IMR-90 (cell line): ENCODE data around the gene MEX3A. TPM values are rescaled to one million over a fixed set of nuclear protein-coding genes. Genes with fewer than 3 reads are reported as not detected.

ENCODE experiments used
- ATAC-seq: fragments of 200-7000 bp; cut with Tn5 transposase; 2 replicates; pipeline ENCODE4 v1.9.1; 2020; ENCODE audit warnings: low read depth, mild to moderate bottlenecking, moderate library complexity
- BruUV-seq: library from RNA; stranded (reverse); fragments of 400-500 nt; replicated peaks from 2 replicates; lab custom pipeline; 2021; lab: Mats Ljungman, UMichigan
- CTCF ChIA-PET: fragments of 300-600 bp; formaldehyde crosslinking; extraction: SDS; loops from one replicate; lab custom pipeline; 2021; ENCODE audit warnings: antibody characterized with exemption; lab: Yijun Ruan, JAX
- POLR2A ChIA-PET: fragments of 300-600 bp; sonication (Branson Sonifier 250); formaldehyde crosslinking; loops from one replicate; lab custom pipeline; 2022; ENCODE audit warnings: antibody characterized with exemption; ENCODE audit not compliant: unreplicated experiment; lab: Charles Lee
- DNase-seq: peaks from one replicate; pipeline ENCODE4 v3.0.0; 2013
- H2AFZ ChIP-seq: replicated peaks from 2 replicates; pipeline ENCODE3; 2013; ENCODE audit warnings: low read length, mild to moderate bottlenecking; ENCODE audit not compliant: poor library complexity
- H2AK5ac ChIP-seq: 2 replicates; pipeline ENCODE4 v1.6.1; 2013; ENCODE audit warnings: low read depth, low read length, inconsistent platforms
- H2AK9ac ChIP-seq: replicated peaks from 2 replicates; pipeline ENCODE3; 2013; ENCODE audit warnings: mild to moderate bottlenecking, low read depth, low read length, moderate library complexity; ENCODE audit not compliant: poor library complexity
- H2BK120ac ChIP-seq: 2 replicates; pipeline ENCODE4 v1.6.1; 2013; ENCODE audit warnings: low read depth, low read length, inconsistent platforms
- H2BK15ac ChIP-seq: 3 replicates; pipeline ENCODE4 v1.6.1; 2013; ENCODE audit warnings: low read depth, low read length, inconsistent platforms
- H2BK20ac ChIP-seq: 2 replicates; pipeline ENCODE4 v1.6.1; 2013; ENCODE audit warnings: low read depth, mild to moderate bottlenecking, inconsistent platforms, low read length, moderate library complexity
- H2BK5ac ChIP-seq: 2 replicates; pipeline ENCODE4 v1.6.1; 2013; ENCODE audit warnings: mild to moderate bottlenecking, low read depth, low read length, inconsistent platforms; ENCODE audit not compliant: poor library complexity, severe bottlenecking
- H3K14ac ChIP-seq: replicated peaks from 2 replicates; pipeline ENCODE4 v1.6.1; 2013; ENCODE audit warnings: low read depth, low read length, inconsistent platforms
- H3K18ac ChIP-seq: 2 replicates; pipeline ENCODE4 v1.6.1; 2013; ENCODE audit warnings: low read depth, low read length, control low read depth
- H3K23ac ChIP-seq: 2 replicates; pipeline ENCODE4 v1.6.1; 2013; ENCODE audit warnings: low read depth, low read length, inconsistent platforms
- H3K27ac ChIP-seq: 2 replicates; pipeline ENCODE4 v1.5.1; 2013; ENCODE audit warnings: mild to moderate bottlenecking, control low read depth, low read length; ENCODE audit not compliant: insufficient read depth
- H3K27me3 ChIP-seq: 2 replicates; pipeline ENCODE4 v1.6.1; 2013; ENCODE audit warnings: low read length; ENCODE audit not compliant: control insufficient read depth, insufficient read depth
- H3K36me3 ChIP-seq: 2 replicates; pipeline ENCODE4 v1.6.1; 2013; ENCODE audit warnings: low read length, mixed read lengths; ENCODE audit not compliant: control insufficient read depth, insufficient read depth
- H3K4ac ChIP-seq: 2 replicates; pipeline ENCODE4 v1.6.1; 2013; ENCODE audit warnings: low read depth, low read length, inconsistent platforms
- H3K4me1 ChIP-seq: 2 replicates; pipeline ENCODE4 v1.6.1; 2013; ENCODE audit warnings: low read length, mixed read lengths; ENCODE audit not compliant: control insufficient read depth, insufficient read depth
- H3K4me2 ChIP-seq: 2 replicates; pipeline ENCODE4 v1.6.1; 2013; ENCODE audit warnings: low read depth, mild to moderate bottlenecking, control low read depth, low read length, moderate library complexity
- H3K4me3 ChIP-seq: 2 replicates; pipeline ENCODE4 v1.5.1; 2013; ENCODE audit warnings: low read depth, mild to moderate bottlenecking, control low read depth, low read length, moderate library complexity; ENCODE audit not compliant: insufficient read depth
- H3K56ac ChIP-seq: 2 replicates; pipeline ENCODE4 v1.6.1; 2013; ENCODE audit warnings: low read length, inconsistent platforms; ENCODE audit not compliant: insufficient read depth; ENCODE audit errors: extremely low read depth
- H3K79me1 ChIP-seq, 2 experiments: 2 replicates each; pipeline ENCODE4 v1.6.1; 2013; ENCODE audit warnings: low read length in 2 of 2, inconsistent platforms in 1 of 2, low read depth in 1 of 2
- H3K9ac ChIP-seq: 2 replicates; pipeline ENCODE4 v1.6.1; 2013; ENCODE audit warnings: low read depth, low read length, control low read depth
- H3K9me1 ChIP-seq: 2 replicates; pipeline ENCODE4 v1.6.1; 2013; ENCODE audit warnings: low read length, inconsistent platforms; ENCODE audit not compliant: insufficient read depth
- H3K9me3 ChIP-seq: 2 replicates; pipeline ENCODE4 v1.6.1; 2013; ENCODE audit warnings: low read length; ENCODE audit not compliant: control insufficient read depth, insufficient read depth
- H4K20me1 ChIP-seq: 2 replicates; pipeline ENCODE4 v1.6.1; 2013; ENCODE audit warnings: low read length, inconsistent platforms; ENCODE audit not compliant: insufficient read depth
- H4K5ac ChIP-seq: 2 replicates; pipeline ENCODE4 v1.6.1; 2013; ENCODE audit warnings: mild to moderate bottlenecking, low read depth, low read length, control low read depth
- H4K8ac ChIP-seq, 2 experiments: 2 replicates each; pipeline ENCODE4 v1.6.1; 2013; ENCODE audit warnings: low read depth in 2 of 2, low read length in 2 of 2, control low read depth in 1 of 2, inconsistent platforms in 1 of 2
- H4K91ac ChIP-seq: 2 replicates; pipeline ENCODE4 v1.6.1; 2013; ENCODE audit warnings: low read depth, low read length, inconsistent platforms; ENCODE audit not compliant: insufficient read depth
- BHLHE40 ChIP-seq: fragments of 150-350 bp; IDR thresholded peaks from 2 replicates; pipeline ENCODE4 v1.6.1; 2016; ENCODE audit warnings: mild to moderate bottlenecking, low read depth, low read length
- CHD1 ChIP-seq: IDR thresholded peaks from 2 replicates; pipeline ENCODE4 v1.6.1; 2012; ENCODE audit warnings: low read depth, low read length, improper control_type of control experiment
- FOS ChIP-seq: fragments of 150-350 bp; IDR thresholded peaks from 2 replicates; pipeline ENCODE4 v1.6.1; 2016; ENCODE audit warnings: low read depth, low read length
- MAZ ChIP-seq: IDR thresholded peaks from 2 replicates; pipeline ENCODE4 v1.6.1; 2012; ENCODE audit warnings: low read depth, mild to moderate bottlenecking, low read length, improper control_type of control experiment, moderate library complexity, borderline replicate concordance
- MXI1 ChIP-seq: IDR thresholded peaks from 2 replicates; pipeline ENCODE4 v1.6.1; 2012; ENCODE audit warnings: low read depth, mild to moderate bottlenecking, low read length, moderate library complexity, borderline replicate concordance
- POLR2A ChIP-seq: IDR thresholded peaks from 2 replicates; pipeline ENCODE4 v1.6.1; 2012; ENCODE audit warnings: mild to moderate bottlenecking, low read depth, low read length
- RAD21 ChIP-seq: IDR thresholded peaks from 2 replicates; pipeline ENCODE4 v1.6.1; 2012; ENCODE audit warnings: low read length, improper control_type of control experiment
- WGBS, 2 experiments: methylation state at CpG; one replicate each; pipeline versions ENCODE4 v1.1.5 to v1.1.7; 2013; ENCODE audit warnings: missing lambda C conversion rate in 2 of 2; ENCODE audit not compliant: insufficient read length in 1 of 2; ENCODE audit errors: extremely low coverage in 2 of 2; 5-methylcytosine and 5-hydroxymethylcytosine counted together
- dilution Hi-C: fragments of 300-500 bp; cut with HindIII; formaldehyde crosslinking; loops from one replicate; pipeline ENCODE4 v1.14.3; 2018; ENCODE audit warnings: low sequenced_read_pairs; ENCODE audit not compliant: unreplicated experiment
- in situ Hi-C: fragments of 300-500 bp; cut with MboI; formaldehyde crosslinking; loops from 3 replicates; pipeline ENCODE4 v1.14.3; 2019; ENCODE audit warnings: low sequenced_read_pairs, inconsistent platforms, mixed read lengths
- intact Hi-C: fragments of 100-400 bp; cut with micrococcal nuclease; formaldehyde crosslinking; loops from 2 replicates; pipeline ENCODE4 v1.10.0; 2022
- polyA plus RNA-seq, 3 experiments: library from polyadenylated mRNA; depleted of rRNA; stranded (reverse); fragments of >200 nt; gene quantifications; 2 replicates each; pipeline ENCODE4 v1.2.3, GENCODE V29; 2012; ENCODE audit warnings: low replicate concordance in 1 of 3
- total RNA-seq: library from RNA; depleted of rRNA; stranded (reverse); fragments of >200 nt; gene quantifications from 2 replicates; pipeline ENCODE4 v1.2.3, GENCODE V29; 2012
- TF ChIP-seq, protein P1 (sequence below): fragments of 150-350 bp; IDR thresholded peaks from 2 replicates; pipeline ENCODE4 v1.6.1; 2016; ENCODE audit warnings: low read depth, mild to moderate bottlenecking, low read length, moderate library complexity, borderline replicate concordance
- TF ChIP-seq, protein P2 (sequence below): fragments of 150-350 bp; IDR thresholded peaks from 2 replicates; pipeline ENCODE4 v1.6.1; 2017; ENCODE audit warnings: mild to moderate bottlenecking, antibody characterized with exemption, low read length, low read depth

Gene MEX3A
- total and polyA plus RNA-seq, 2 of the 4 experiments (the other 2 are of a cell fraction) = 2.3 to 9.0 TPM

DNA sequence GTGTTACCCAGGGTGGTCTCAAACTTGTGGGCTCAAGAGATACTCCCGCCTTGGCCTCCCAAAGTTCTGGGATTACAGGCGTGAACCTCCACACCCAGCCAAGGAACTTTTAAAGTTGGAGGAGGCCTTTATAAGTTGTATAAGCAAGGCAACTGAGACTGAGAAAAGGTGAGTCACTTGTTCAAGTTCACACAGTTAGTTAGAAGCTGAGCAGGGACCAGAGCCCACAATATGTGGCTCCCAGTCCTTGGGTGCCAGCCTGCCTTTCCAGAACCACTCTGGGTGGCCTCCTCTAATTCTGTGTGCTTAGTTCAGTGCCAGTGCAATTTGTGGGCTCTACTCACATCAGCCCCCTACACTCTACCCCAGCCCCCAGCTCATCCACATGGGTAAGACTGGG, 17.6 kb downstream of the MEX3A start:
- intact Hi-C loops = no loop called here
- dilution Hi-C loops = no loop called here
- in situ Hi-C loops = loop anchor here (5.0 kb wide), 1 partner anchor 127 kb away; no protein-coding TSS in a partner anchor

More for the DNA sequence above, 17.6 kb downstream of the MEX3A start:
- Histone ChIP-seq H3K4me3 (no peak overlapping the region), H3K36me3 (no peaks in the 10 kb centered on the region), H2BK20ac (no peak overlapping the region), H3K4me1 (peaks cover 5% of the 10 kb centered on the region), H3K4me2 (no peak overlapping the region), H4K5ac (no peak overlapping the region), H3K56ac (no peak overlapping the region), H3K9ac (no peak overlapping the region), H3K9me1 (peaks cover 2% of the 10 kb centered on the region; the same call in 1 of the 2 replicates), H2BK15ac (no peak overlapping the region), H2AK9ac (no peak overlapping the region), H3K18ac (no peak overlapping the region), H3K27me3 (no peaks in the 10 kb centered on the region), H4K91ac (no peak overlapping the region), H3K9me3 (no peaks in the 10 kb centered on the region), H2AK5ac (no peak overlapping the region), H2BK120ac (no peak overlapping the region), H2AFZ (no peak overlapping the region), H3K23ac (no peak overlapping the region), H3K4ac (no peak overlapping the region), H4K8ac (no peak overlapping the region), H3K79me1 (no peaks in the 10 kb centered on the region), H3K14ac (no peak overlapping the region), H4K20me1 (no peaks in the 10 kb centered on the region), H3K27ac (no peak overlapping the region), H2BK5ac (no peak overlapping the region)
- ChIA-PET CTCF (no interaction called here), POLR2A (no interaction called here)
- TF ChIP-seq, protein P1, sequence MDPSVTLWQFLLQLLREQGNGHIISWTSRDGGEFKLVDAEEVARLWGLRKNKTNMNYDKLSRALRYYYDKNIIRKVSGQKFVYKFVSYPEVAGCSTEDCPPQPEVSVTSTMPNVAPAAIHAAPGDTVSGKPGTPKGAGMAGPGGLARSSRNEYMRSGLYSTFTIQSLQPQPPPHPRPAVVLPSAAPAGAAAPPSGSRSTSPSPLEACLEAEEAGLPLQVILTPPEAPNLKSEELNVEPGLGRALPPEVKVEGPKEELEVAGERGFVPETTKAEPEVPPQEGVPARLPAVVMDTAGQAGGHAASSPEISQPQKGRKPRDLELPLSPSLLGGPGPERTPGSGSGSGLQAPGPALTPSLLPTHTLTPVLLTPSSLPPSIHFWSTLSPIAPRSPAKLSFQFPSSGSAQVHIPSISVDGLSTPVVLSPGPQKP = no peak
- no peak for TF ChIP-seq FOS
- no peak for TF ChIP-seq CHD1
- TF ChIP-seq POLR2A = no peak
- TF ChIP-seq MXI1 = no peak
- no peak for TF ChIP-seq MAZ
- TF ChIP-seq, protein P2, sequence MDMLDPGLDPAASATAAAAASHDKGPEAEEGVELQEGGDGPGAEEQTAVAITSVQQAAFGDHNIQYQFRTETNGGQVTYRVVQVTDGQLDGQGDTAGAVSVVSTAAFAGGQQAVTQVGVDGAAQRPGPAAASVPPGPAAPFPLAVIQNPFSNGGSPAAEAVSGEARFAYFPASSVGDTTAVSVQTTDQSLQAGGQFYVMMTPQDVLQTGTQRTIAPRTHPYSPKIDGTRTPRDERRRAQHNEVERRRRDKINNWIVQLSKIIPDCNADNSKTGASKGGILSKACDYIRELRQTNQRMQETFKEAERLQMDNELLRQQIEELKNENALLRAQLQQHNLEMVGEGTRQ = no peak
- TF ChIP-seq RAD21 = no peak
- no peak for TF ChIP-seq BHLHE40
- DNase-seq = no peak
- WGBS, 2 experiments = no CpG with 5 or more reads among the region's 2 CpGs
- no peak for ATAC-seq
- no TSS peak for BruUV-seq
